ENCODE data around the gene ARHGEF10L. TPM values are rescaled to one million over a fixed set of nuclear protein-coding genes. Genes with fewer than 3 reads are reported as not detected.

Gene ARHGEF10L
- polyA plus RNA-seq, 1 donor (not counting 4 experiments of a cell fraction or from before 2014, with no cell fraction given), result 2.4 TPM

GRCh38 chr1:17525996-17526686, 13.4 kb upstream of the ARHGEF10L start:
- no peak overlapping the region for H3K27ac ChIP-seq (ENCODE audit: control insufficient read depth, insufficient read depth, low read length)

GRCh38 chr1:17527036-17527914, 12.2 kb upstream of the ARHGEF10L start:
- Histone ChIP-seq H3K9ac (ENCODE audit: control insufficient read depth, extremely low read depth, insufficient read depth, low read length) (no peak overlapping the region), H2AFZ (ENCODE audit: control insufficient read depth, low read length) (no peak overlapping the region), H3K79me2 (ENCODE audit: control insufficient read depth, insufficient read depth, low read length) (no peaks in the 10 kb centered on the region), H3K27me3 (ENCODE audit: control insufficient read depth, extremely low read depth, insufficient read depth, low read length) (no peaks in the 10 kb centered on the region), H3K27ac (ENCODE audit: control insufficient read depth, insufficient read depth, low read length) (no peak overlapping the region), H3K4me1 (ENCODE audit: control insufficient read depth, extremely low read depth, insufficient read depth, low read length) (peaks cover 3% of the 10 kb centered on the region), H3K4me2 (ENCODE audit: control insufficient read depth, extremely low read depth, insufficient read depth, low read depth, low read length) (no peak overlapping the region), H3K9me3 (ENCODE audit: control insufficient read depth, low read depth, low read length) (no peaks in the 10 kb centered on the region), H3K4me3 (ENCODE audit: control insufficient read depth in 2 of 3, extremely low read depth in 1 of 3, insufficient read depth in 2 of 3, low read depth in 1 of 3, low read length in 3 of 3) (no peak overlapping the region), H4K20me1 (ENCODE audit: control insufficient read depth, extremely low read depth, insufficient read depth, low read length) (no peaks in the 10 kb centered on the region), H3K9me1 (ENCODE audit: control insufficient read depth, extremely low read depth, insufficient read depth, low read length) (no peaks in the 10 kb centered on the region), H3K36me3 (ENCODE audit: control insufficient read depth in 2 of 2, extremely low read depth in 1 of 2, insufficient read depth in 2 of 2, low read length in 2 of 2) (no peaks in the 10 kb centered on the region)
- FAIRE-seq (no peak), DNase-seq (ENCODE audit: low read depth, low spot score) (no peak)
- TF ChIP-seq CTCF (optimal IDR thresholded peaks at IDR 0.05 in 1 of 3, IDR thresholded peaks at IDR 0.05 in 1 of 3, conservative IDR thresholded peaks at IDR 0.05 in 1 of 3; ENCODE audit: extremely low read depth in 1 of 3, insufficient read depth in 2 of 3, low read length in 3 of 3) (no peak), EZH2 (IDR thresholded peaks at IDR 0.05; ENCODE audit: low read length) (no peak)
- dilution Hi-C loops (cut with MboI; ENCODE audit: extremely low pct_ligation_motif_present, low sequenced_read_pairs), result no loop called here

More at GRCh38 chr1:17525996-17526686, 13.4 kb upstream of the ARHGEF10L start:
- H3K79me2 ChIP-seq (ENCODE audit: control insufficient read depth, insufficient read depth, low read length), result no peaks in the 10 kb centered on the region
- no peak overlapping the region for H3K9ac ChIP-seq (ENCODE audit: control insufficient read depth, extremely low read depth, insufficient read depth, low read length)
- no peaks in the 10 kb centered on the region for H4K20me1 ChIP-seq (ENCODE audit: control insufficient read depth, extremely low read depth, insufficient read depth, low read length)
- no peaks in the 10 kb centered on the region for H3K9me1 ChIP-seq (ENCODE audit: control insufficient read depth, extremely low read depth, insufficient read depth, low read length)
- dilution Hi-C loops (cut with MboI; ENCODE audit: extremely low pct_ligation_motif_present, low sequenced_read_pairs), result no loop called here
- no peaks in the 10 kb centered on the region for H3K36me3 ChIP-seq (ENCODE audit: control insufficient read depth in 2 of 2, extremely low read depth in 1 of 2, insufficient read depth in 2 of 2, low read length in 2 of 2)
- H3K4me3 ChIP-seq (ENCODE audit: control insufficient read depth in 2 of 3, extremely low read depth in 1 of 3, insufficient read depth in 2 of 3, low read depth in 1 of 3, low read length in 3 of 3), result no peak overlapping the region
- H2AFZ ChIP-seq (ENCODE audit: control insufficient read depth, low read length), result no peak overlapping the region
- peaks cover 3% of the 10 kb centered on the region for H3K4me1 ChIP-seq (ENCODE audit: control insufficient read depth, extremely low read depth, insufficient read depth, low read length)
- FAIRE-seq (no peak), DNase-seq (ENCODE audit: low read depth, low spot score) (no peak)
- TF ChIP-seq CTCF (optimal IDR thresholded peaks at IDR 0.05 in 1 of 3, IDR thresholded peaks at IDR 0.05 in 1 of 3, conservative IDR thresholded peaks at IDR 0.05 in 1 of 3; ENCODE audit: extremely low read depth in 1 of 3, insufficient read depth in 2 of 3, low read length in 3 of 3) (no peak), EZH2 (IDR thresholded peaks at IDR 0.05; ENCODE audit: low read length) (no peak)
- no peak overlapping the region for H3K4me2 ChIP-seq (ENCODE audit: control insufficient read depth, extremely low read depth, insufficient read depth, low read depth, low read length)
- H3K27me3 ChIP-seq (ENCODE audit: control insufficient read depth, extremely low read depth, insufficient read depth, low read length), result no peaks in the 10 kb centered on the region
- H3K9me3 ChIP-seq (ENCODE audit: control insufficient read depth, low read depth, low read length), result no peaks in the 10 kb centered on the region

All from keratinocyte (primary cell).